Activated T-cell treated with anti-CD3 and anti-CD28 coated beads, Interleukin-2, amount 50 U/mL, for 48 hours (primary cell): Measurements from ENCODE around the gene INAFM1.
A peak's percentile ranks its signal among the peaks of the same experiment; 100 is the strongest.

Source experiments
- DNase-seq, 2 experiments: peaks; one replicate each; pipeline ENCODE4 v3.0.0-alpha.2; 2020

The INAFM1 gene

DNA sequence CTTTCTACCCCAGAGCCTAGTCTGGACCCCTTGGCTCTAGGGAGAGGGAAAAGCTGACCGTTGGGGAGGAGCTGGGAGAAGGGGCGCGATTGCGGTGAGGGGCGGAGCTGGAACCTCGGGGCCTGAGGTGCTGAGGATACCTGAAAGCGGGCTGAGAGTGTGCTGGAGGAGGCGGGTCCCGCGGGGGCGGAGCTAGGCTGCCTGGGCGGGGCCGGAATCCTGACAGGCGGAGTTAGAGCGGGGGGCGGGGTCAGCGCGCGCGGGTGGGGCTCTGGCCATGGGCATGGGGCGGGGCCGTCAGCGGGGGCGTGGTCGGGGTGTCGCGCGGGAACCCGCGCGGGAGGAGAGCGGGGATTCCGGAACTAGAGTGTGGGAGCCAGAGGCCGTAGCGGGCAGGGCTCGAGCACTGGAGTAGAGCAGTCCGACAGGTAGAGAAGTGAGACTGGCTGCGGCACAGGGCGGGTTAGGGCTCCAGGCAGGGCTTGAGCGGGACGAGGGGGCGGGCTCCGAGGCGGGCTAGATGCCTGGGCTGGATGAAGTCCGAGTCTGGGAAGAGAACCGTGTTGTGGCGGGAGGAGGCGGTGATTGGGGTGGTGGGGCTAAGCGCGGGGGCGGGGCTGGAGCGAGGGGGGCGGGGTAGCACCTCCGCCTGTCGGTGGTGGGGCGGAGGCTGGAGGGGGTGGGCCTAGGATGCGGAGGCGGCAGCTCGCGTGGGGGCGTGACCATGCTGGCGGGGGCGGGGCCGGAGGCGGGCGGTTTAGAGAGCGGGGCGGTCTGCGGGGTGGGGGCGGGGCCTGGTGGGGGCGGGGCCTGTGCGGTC is at the start of gene INAFM1:
INAFM1 (plus strand) TSS at position 815 of the 820 bp plus-strand sequence. CDS start 35 bp downstream, outside the sequence.
- peak; percentile 100 for DNase-seq

DNA sequence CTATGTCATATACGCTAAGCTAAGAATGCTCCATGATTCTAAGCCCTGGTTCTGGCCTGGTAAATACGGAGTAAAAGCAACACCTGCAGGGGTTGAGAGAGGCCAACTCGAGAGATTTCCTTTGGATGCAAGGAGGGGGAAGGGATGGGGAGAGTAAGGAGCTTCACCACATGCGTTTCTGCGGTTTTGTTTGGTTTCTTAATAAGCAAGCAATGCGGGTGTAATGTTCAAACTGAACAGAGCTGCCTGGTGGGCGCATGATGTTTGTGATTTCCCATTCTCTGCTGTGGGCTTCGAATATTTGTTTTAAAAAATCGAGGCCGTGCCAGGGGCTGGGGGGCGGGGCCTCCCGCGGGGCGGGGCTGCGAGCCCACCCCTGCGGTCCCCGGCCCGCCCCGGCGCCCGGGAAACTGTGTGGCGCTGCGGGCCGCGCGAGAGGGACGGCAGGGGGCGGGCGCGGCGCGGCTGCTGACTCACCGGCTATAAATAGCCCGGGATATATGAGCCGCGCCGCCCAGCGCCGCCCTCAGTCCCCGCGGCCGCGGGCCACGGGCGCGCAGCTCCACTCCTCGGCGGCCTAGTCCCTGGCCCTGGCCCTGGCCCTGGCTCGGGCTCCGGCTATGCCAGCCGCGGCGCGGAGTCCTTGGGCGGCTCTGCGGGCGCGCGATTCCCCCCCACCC is 48.8 kb upstream of the INAFM1 start:
- peak; percentile 84 to 91 for DNase-seq

- DNase-seq: peak; percentile 67 to 70
Observed at GRCh38 chr19:47226426-47227351, 48.0 kb upstream of the INAFM1 start.

- DNase-seq: peak; percentile 61 to 65
Observed at GRCh38 chr19:47227352-47228167, 47.1 kb upstream of the INAFM1 start.

- peak; percentile 52 to 68 for DNase-seq
Observed at GRCh38 chr19:47228168-47228936, 46.3 kb upstream of the INAFM1 start.

DNA sequence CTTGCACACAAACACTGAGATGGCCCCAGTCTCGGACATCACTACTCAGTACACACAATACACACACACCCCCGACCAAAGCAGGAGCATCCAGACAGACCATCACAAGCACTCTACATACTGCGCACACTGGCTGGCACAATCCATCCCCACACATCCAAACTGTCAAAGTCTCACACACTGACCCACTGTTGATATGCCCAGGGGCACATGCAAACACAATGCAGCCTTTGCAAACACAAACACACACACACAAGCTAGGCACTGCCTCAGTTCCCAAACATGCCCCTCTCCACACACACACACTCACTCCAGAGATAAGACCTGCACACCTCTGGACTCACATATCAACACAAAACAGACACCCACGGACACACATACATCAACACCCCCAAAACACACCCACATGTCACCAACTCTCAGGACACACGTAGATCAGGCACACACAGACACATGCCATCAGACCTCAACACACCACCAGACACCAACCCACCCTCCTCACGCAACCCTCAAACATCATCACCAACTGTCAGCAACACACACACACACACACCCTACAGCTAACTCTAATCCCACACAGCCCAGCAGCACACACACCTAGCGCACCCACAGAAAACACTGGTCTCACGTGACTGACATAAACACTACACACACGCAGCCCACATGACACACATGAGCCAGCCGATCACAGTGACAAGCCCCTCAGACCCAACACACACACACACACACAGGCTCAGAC is 45.6 kb upstream of the INAFM1 start:
- DNase-seq: peak; percentile 48 to 50

DNA sequence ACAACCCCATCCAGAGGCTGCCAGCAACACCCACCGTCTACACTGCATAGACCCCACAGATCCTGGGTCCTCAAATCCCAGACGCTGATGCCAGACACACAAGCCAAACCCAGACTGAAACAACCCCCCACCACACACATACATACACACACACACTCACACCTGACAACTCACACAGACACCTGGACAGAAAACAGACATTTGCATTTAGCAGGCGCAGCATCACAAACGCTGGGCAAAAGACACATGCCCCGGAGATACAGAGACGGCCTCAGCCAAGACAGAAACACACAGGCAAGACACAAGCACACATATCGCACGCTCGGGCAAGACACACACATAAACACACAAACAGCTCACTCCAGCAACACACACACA is 45.0 kb upstream of the INAFM1 start:
- DNase-seq: no peak

- peak; percentile 87 to 88 for DNase-seq
Observed at GRCh38 chr19:47230054-47230920, 44.4 kb upstream of the INAFM1 start.

GRCh38 chr19:47230921-47231214 is 43.8 kb upstream of the INAFM1 start, which contains the start of gene BBC3:
BBC3 (minus strand) TSS chr19:47231199; CDS start chr19:47228431, 2,768 bp downstream.
- DNase-seq: no peak

DNA sequence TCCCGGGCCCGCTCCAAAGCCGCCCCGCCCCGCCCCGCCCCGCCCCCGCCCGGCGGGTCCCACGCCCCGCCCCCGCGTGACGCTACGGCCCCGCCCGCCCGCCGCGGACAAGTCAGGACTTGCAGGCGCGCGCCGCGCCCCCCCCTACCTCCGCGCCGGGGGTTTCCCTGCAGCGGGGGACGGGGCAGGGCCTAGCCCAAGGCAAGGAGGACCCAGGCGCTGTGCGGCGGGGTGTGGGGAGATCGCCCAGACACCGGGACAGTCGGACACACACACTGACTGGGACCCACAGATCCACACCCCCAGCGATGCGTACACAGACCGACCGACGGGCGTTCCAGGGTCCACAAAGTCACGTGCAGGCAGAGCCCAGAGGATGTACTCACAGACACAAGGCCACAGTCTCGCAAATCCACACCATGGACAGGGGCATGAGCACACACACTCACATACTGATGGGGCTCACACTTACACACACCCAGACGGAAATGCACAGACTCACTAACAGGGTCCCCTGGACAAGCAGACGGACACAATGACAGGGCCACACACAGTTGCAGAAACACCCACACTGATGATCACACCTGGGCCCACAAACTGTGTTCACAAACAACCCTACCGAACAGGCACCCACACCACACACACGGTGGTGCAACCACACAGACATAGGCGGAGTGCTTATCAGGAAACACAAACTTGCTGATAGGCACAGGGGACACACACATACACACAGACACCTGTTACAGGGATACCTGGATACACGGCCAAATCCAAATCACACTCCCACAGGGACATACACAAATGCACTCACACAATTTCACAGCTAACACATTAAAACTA is 43.2 kb upstream of the INAFM1 start:
- peak; percentile 87 to 90 for DNase-seq

GRCh38 chr19:47232422-47233211 is 42.1 kb upstream of the INAFM1 start:
- DNase-seq: peak; percentile 45 to 54

- DNase-seq: no peak
Observed at GRCh38 chr19:47236072-47236675, 38.5 kb upstream of the INAFM1 start.

- no peak for DNase-seq
Observed at GRCh38 chr19:47239152-47239551, 35.5 kb upstream of the INAFM1 start.

DNA sequence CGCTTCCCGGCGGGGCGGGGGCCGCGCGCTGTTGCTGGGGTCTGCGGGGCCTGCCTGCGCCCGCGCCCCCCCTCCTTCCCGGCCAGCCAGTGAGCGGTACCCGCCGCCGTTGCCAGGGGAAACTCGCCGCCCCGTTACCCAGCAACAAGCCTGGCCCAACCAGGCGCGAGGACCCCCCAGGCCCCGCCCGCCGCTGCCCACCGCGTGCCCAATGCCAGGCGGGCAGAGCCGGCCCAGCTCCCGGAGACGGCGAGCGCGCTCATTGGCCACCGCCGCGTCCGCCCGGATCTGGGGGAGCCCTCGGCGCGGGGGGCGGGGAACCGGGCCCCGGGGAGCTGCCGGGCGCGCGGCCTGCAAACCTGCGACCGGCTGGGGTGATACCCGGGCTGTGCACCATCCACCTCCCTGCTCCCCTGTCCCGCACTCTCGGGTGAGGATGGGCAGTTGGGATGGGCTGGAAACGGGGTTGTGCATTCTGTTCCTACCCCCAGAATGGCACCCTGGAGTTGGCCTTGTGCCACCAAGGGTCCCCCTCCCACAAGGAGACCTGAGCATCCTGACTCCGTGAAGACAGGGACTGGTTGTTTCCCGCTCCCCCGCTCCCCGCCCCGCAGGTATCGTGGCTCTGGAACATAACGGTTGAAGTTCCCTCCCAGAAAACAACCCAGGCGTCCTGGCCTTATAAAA is 34.9 kb upstream of the INAFM1 start:
- DNase-seq: peak; percentile 45 to 63

- no peak for DNase-seq
Observed at GRCh38 chr19:47240556-47240955, 34.1 kb upstream of the INAFM1 start.

DNA sequence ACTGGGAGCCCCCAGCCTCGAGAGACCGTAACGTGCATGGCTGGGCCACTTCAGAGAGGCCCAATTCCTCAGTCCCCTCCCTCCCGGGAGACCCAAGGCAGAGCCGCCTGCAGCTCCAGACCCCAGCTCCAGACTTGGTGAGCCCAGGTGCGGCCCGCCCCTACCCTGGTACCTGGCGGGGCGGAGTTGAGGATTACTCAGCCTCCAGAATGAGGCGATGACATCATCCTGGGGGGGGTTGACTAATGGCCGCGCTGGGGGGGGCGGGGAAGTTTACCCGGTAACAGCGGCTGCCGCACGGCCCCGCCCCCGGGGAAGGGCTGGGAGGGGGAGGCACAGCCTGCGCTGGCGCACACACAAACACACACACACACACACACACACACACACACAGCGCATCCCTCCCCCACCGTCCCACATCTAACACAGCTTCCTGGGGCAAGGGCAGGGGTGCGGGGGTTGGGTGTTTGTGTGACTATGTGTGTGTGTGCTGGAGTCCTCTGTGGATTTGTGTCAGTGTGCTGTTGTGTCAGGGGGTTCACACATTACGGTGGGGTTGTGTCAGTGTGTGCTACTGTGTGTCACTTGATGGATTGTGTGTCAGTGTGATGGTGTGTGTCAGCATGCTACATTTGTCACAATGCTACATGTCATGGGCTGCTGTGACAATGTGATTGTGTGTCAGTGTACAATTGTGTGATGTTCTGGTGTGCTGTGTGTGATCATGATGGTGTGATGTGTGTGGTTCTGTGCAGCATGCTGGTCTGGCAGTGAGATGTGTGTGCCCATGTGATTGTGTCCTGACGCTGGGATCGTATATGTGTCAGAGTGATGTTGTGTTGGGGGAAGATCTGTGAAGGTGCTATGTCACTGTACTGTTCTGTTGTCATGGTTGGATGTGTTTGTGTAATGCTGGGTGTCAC is 33.4 kb upstream of the INAFM1 start:
- DNase-seq: peak; percentile 82 to 85
